ENCODE results near the gene OR7G3. TPM values are rescaled to one million over a fixed set of nuclear protein-coding genes. Genes with fewer than 3 reads are reported as not detected.

OR7G3 gene
- total RNA-seq, 1 experiment from 2014 or later = not detected

GRCh38 chr19:9086761-9087160 is 40.0 kb downstream of the OR7G3 start, which contains the start of gene OR1M1:
OR1M1 (plus strand) TSS chr19:9087061; CDS start chr19:9093245, 6,184 bp downstream.
- ChIA-PET POLR2A (no interaction called here), CTCF (no interaction called here)
- in situ Hi-C loops (cut with HindIII; ENCODE audit: low pct_unique_long_range_greater_than_20kb, low sequenced_read_pairs) (no loop called here), intact Hi-C loops (cut with micrococcal nuclease; ENCODE audit: unreplicated experiment) (no loop called here)
- Histone ChIP-seq H3K36me3 (ENCODE audit: control insufficient read depth, insufficient read depth, low read length) (no peaks in the 10 kb centered on the region), H3K27ac (ENCODE audit: low read length) (no peak within 1 kb of the TSS), H3K4me3 (ENCODE audit: low read depth in 2 of 2, low read length in 2 of 2) (no peak within 1 kb of the TSS), H3K4me1 (ENCODE audit: control insufficient read depth, insufficient read depth, low read length) (no peaks in the 10 kb centered on the region), H3K27me3 (ENCODE audit: control insufficient read depth, insufficient read depth, low read length) (no peaks in the 10 kb centered on the region), H3K9me3 (ENCODE audit: control insufficient read depth, insufficient read depth, low read depth, low read length) (no peaks in the 10 kb centered on the region)
- BruUV-seq (replicated peaks) = no TSS peak
- no peak for DNase-seq (ENCODE audit: low read depth, low spot score)
- ATAC-seq = no peak
- TF ChIP-seq REST (IDR thresholded peaks at IDR 0.05; ENCODE audit: insufficient read depth in 1 of 2, low read depth in 2 of 2, low read length in 1 of 2) (no peak), SIN3A (IDR thresholded peaks at IDR 0.05; ENCODE audit: borderline replicate concordance, insufficient read depth, low read depth, low read length) (no peak), POLR2AphosphoS5 (IDR thresholded peaks at IDR 0.05; ENCODE audit: low read depth, low read length) (no peak), CTCF (IDR thresholded peaks at IDR 0.05) (no peak), TCF7L2 (IDR thresholded peaks at IDR 0.05; ENCODE audit: low read depth, low read length) (no peak)

DNA sequence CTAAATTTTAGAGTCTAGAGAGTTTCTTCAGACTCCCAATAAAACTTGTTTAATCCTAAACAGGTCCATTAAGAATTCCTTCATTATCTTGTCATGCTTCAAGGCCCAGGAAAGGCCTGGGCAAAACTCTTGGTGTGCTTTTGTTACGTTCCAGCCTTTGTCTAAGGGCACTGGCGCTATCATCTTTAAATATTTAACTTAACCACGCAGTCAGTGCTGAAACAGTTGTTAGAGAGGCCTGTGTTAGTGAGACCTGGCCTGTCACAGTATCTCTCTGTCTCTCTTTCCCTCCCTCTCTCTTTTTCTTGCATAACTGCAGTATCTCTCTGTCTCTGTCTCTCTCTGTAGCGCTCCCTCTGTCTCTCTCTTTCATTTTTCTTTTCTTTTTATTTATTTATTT is 48.1 kb downstream of the OR7G3 start:
- intact Hi-C loops (cut with micrococcal nuclease; ENCODE audit: unreplicated experiment) = loop anchor here (10.0 kb wide), 2 partner anchors 264 to 424 kb away; no protein-coding TSS in a partner anchor
- ChIA-PET CTCF (no interaction called here), POLR2A (no interaction called here)
- H3K4me3 ChIP-seq (ENCODE audit: low read depth in 2 of 2, low read length in 2 of 2) = no peak overlapping the region
- H3K4me1 ChIP-seq (ENCODE audit: control insufficient read depth, insufficient read depth, low read length) = peaks cover 28% of the 10 kb centered on the region
- no peak for TF ChIP-seq CTCF (IDR thresholded peaks at IDR 0.05)
- no peak for TF ChIP-seq SIN3A (IDR thresholded peaks at IDR 0.05; ENCODE audit: borderline replicate concordance, insufficient read depth, low read depth, low read length)
- TF ChIP-seq REST (IDR thresholded peaks at IDR 0.05; ENCODE audit: insufficient read depth in 1 of 2, low read depth in 2 of 2, low read length in 1 of 2) = no peak
- no peak for TF ChIP-seq TCF7L2 (IDR thresholded peaks at IDR 0.05; ENCODE audit: low read depth, low read length)
- no peak for TF ChIP-seq POLR2AphosphoS5 (IDR thresholded peaks at IDR 0.05; ENCODE audit: low read depth, low read length)
- no peaks in the 10 kb centered on the region for H3K27me3 ChIP-seq (ENCODE audit: control insufficient read depth, insufficient read depth, low read length)
- BruUV-seq (replicated peaks) = no TSS peak
- DNase-seq (ENCODE audit: low read depth, low spot score) (no peak), ATAC-seq (no peak)
- H3K9me3 ChIP-seq (ENCODE audit: control insufficient read depth, insufficient read depth, low read depth, low read length) = no peaks in the 10 kb centered on the region
- in situ Hi-C loops (cut with HindIII; ENCODE audit: low pct_unique_long_range_greater_than_20kb, low sequenced_read_pairs) = no loop called here
- H3K27ac ChIP-seq (ENCODE audit: low read length) = peak overlapping the region; percentile 78
- no peaks in the 10 kb centered on the region for H3K36me3 ChIP-seq (ENCODE audit: control insufficient read depth, insufficient read depth, low read length)
